RWPE1 (cell line): ENCODE data around the gene LINGO3.

Source experiments
- CTCF ChIA-PET: fragments of 350-600 bp; sonication (Branson Sonifier 250); formaldehyde crosslinking; extraction: SDS; loops from one replicate; lab custom pipeline; 2021; lab: Yijun Ruan, JAX
- POLR2A ChIA-PET: fragments of 400-600 bp; formaldehyde crosslinking; extraction: SDS; loops from one replicate; lab custom pipeline; 2020; ENCODE audit warnings: antibody characterized with exemption; ENCODE audit not compliant: low non-redundant PET; lab: Yijun Ruan, JAX
- DNase-seq: peaks from one replicate; pipeline ENCODE4 v3.0.0; 2012; ENCODE audit warnings: low spot score
- H3K27ac ChIP-seq: fragments of 450-650 bp; 2 replicates; pipeline ENCODE4 v1.5.1; 2017
- TF ChIP-seq, protein P1 (sequence below): fragments of 450-650 bp; conservative IDR thresholded peaks from 2 replicates; pipeline ENCODE4 v1.5.1; 2017; ENCODE audit warnings: low read depth, mild to moderate bottlenecking

LINGO3 gene

DNA sequence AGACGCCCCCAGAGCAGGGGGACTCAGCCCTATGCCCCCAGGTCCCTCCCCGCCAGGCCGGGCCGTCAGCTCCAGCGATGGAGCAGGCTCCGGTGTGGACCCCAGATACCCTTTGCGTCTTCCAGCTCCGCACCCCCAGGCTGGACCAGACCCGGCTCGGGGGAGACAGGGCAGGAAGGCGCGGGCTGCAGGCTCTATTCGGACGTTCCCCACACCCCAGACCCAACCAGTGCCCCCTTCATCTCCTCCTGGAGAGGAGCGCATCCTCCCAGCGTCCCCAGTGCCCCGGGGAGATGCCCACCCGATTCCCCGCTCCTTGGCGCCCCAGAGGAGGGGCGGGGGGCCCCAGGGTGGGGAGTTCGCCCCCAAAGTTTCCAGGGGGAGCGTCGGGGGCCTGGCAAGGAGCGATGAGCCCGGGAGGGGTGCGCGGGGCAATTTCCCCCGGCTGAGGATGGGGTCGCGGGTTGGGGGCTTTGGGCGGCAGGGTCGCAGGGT, 389 bp downstream of the LINGO3 start:
- no peak overlapping the region for H3K27ac ChIP-seq
- POLR2A ChIA-PET: no interaction called here
- CTCF ChIA-PET: no interaction called here
- DNase-seq: no peak
- TF ChIP-seq, protein P1, sequence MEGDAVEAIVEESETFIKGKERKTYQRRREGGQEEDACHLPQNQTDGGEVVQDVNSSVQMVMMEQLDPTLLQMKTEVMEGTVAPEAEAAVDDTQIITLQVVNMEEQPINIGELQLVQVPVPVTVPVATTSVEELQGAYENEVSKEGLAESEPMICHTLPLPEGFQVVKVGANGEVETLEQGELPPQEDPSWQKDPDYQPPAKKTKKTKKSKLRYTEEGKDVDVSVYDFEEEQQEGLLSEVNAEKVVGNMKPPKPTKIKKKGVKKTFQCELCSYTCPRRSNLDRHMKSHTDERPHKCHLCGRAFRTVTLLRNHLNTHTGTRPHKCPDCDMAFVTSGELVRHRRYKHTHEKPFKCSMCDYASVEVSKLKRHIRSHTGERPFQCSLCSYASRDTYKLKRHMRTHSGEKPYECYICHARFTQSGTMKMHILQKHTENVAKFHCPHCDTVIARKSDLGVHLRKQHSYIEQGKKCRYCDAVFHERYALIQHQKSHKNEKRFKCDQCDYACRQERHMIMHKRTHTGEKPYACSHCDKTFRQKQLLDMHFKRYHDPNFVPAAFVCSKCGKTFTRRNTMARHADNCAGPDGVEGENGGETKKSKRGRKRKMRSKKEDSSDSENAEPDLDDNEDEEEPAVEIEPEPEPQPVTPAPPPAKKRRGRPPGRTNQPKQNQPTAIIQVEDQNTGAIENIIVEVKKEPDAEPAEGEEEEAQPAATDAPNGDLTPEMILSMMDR: no peak

- ChIA-PET POLR2A (interaction anchor here (0.7 kb wide), 1 partner anchor 19 kb away, joined by 3 read pairs; no protein-coding TSS in a partner anchor), CTCF (no interaction called here)
- TF ChIP-seq, protein P1: no peak
- DNase-seq: no peak
- no peak overlapping the region for H3K27ac ChIP-seq
Observed at GRCh38 chr19:2306971-2307370, 983 bp downstream of the LINGO3 start.

DNA sequence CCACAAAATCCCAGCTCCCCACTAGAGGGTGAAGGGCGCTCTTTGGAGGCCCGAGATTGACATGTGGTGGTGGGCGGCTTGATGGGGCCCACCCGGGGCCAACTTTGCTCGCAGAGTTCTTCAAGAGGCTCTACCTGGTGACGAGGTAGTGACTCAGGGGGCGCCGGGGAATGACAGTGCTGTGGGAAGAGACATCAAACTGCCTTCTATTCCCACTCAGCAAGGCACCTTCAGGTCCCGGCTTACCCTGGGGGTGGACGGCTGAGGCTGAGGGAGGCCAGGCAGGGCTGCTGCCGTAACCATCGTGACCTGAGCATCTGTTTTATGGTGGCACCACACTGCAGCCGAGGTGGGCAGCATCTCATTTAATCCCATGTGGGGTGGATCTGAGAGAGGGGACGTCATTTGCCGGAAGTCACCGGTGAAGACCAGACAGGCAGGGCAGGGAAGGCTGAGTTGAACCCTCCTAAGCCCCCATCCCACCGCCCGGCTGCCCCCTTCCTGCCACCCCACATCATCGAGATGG, 1.6 kb downstream of the LINGO3 start:
- POLR2A ChIA-PET: interaction anchor here (0.7 kb wide), 1 partner anchor 19 kb away, joined by 3 read pairs; no protein-coding TSS in a partner anchor
- TF ChIP-seq, protein P1: no peak

GRCh38 chr19:2305452-2306280, 2.3 kb downstream of the LINGO3 start:
- CTCF ChIA-PET: no interaction called here
- H3K27ac ChIP-seq: no peak overlapping the region
- POLR2A ChIA-PET: no interaction called here
- no peak for DNase-seq
- TF ChIP-seq, protein P1: no peak

More for the DNA sequence above, 1.6 kb downstream of the LINGO3 start:
- DNase-seq: no peak
- CTCF ChIA-PET: no interaction called here
- H3K27ac ChIP-seq: no peak overlapping the region

- H3K27ac ChIP-seq: no peak overlapping the region
- CTCF ChIA-PET: no interaction called here
- POLR2A ChIA-PET: interaction anchor here (0.7 kb wide), 1 partner anchor 129 kb away, joined by 3 read pairs; no protein-coding TSS in a partner anchor
- TF ChIP-seq, protein P1: no peak
- DNase-seq: no peak
Observed at GRCh38 chr19:2303211-2303798, 4.6 kb downstream of the LINGO3 start.
